ENCODE results near the gene INPP4B.

DNA sequence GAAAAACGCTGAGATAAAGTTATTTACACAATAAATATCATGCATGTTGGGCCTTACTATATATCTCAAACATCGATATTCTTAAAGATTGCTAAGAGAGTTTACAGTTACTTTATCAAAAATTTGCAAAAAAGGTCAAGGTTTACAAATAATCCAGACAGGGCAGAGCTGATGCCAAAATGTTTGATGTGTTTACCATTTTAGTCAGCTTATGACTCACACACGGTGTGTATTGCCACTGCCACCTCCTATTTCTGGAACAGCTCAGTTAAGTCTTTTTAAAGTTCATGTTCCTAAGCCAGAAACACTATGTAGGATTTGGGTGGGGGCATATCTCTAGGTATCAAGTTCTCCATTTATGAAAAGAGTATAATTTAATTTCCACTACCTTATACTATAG, 580.6 kb downstream of the INPP4B start:
- TF ChIP-seq, protein P1, sequence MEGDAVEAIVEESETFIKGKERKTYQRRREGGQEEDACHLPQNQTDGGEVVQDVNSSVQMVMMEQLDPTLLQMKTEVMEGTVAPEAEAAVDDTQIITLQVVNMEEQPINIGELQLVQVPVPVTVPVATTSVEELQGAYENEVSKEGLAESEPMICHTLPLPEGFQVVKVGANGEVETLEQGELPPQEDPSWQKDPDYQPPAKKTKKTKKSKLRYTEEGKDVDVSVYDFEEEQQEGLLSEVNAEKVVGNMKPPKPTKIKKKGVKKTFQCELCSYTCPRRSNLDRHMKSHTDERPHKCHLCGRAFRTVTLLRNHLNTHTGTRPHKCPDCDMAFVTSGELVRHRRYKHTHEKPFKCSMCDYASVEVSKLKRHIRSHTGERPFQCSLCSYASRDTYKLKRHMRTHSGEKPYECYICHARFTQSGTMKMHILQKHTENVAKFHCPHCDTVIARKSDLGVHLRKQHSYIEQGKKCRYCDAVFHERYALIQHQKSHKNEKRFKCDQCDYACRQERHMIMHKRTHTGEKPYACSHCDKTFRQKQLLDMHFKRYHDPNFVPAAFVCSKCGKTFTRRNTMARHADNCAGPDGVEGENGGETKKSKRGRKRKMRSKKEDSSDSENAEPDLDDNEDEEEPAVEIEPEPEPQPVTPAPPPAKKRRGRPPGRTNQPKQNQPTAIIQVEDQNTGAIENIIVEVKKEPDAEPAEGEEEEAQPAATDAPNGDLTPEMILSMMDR (conservative IDR thresholded peaks at IDR 0.05 in 1 of 2, IDR thresholded peaks at IDR 0.05 in 1 of 2; ENCODE audit: low read depth in 1 of 2, low read length in 2 of 2), result no peak
- no peak for TF ChIP-seq EZH2 (IDR thresholded peaks at IDR 0.05; ENCODE audit: low read length, missing control alignments)

Measured in fibroblast of lung (primary cell).